H1 (cell line): Measurements from ENCODE around the gene MED23. TPM values are rescaled to one million over a fixed set of nuclear protein-coding genes. Genes with fewer than 3 reads are reported as not detected.

ENCODE experiments used
- BACH1 ChIP-seq: IDR thresholded peaks from 2 replicates; pipeline ENCODE4 v1.6.1; 2012; ENCODE audit warnings: low read length, improper control_type of control experiment
- POLR2A ChIP-seq, 2 experiments: IDR thresholded peaks; 1 replicate in 1 of 2; 2 replicates in 1 of 2; pipeline ENCODE4 v1.6.1; 2011; ENCODE audit warnings: low read depth in 2 of 2, low read length in 2 of 2, mild to moderate bottlenecking in 2 of 2; ENCODE audit errors: control extremely low read depth in 1 of 2
- TAF7 ChIP-seq: optimal IDR thresholded peaks from 2 replicates; pipeline ENCODE3; 2011; ENCODE audit warnings: low read depth, mild to moderate bottlenecking, inconsistent platforms, low read length, moderate library complexity, borderline replicate concordance
- polyA plus RNA-seq, 7 experiments: library from polyadenylated mRNA; depleted of rRNA in 3 of 7; stranded (reverse) in 5 of 7; unstranded in 2 of 7; fragments of >200 nt in 5 of 7; fragments of 200-250 nt in 2 of 7; gene quantifications; 1 replicate in 5 of 7; 2 replicates in 1 of 7; 4 replicates in 1 of 7; pipeline versions ENCODE4 v1.2.1 to v1.2.3, GENCODE V29; 2011 to 2013; ENCODE audit warnings: missing spikeins in 2 of 7, mixed read lengths in 2 of 7
- total RNA-seq: library from RNA; stranded (reverse); fragmentation: NEBNext Ultra II Directional; extraction: Animal tissue kit (Norgen Biotek cat#: 25700); gene quantifications from 2 replicates; pipeline ENCODE4 v1.2.1, GENCODE V29; 2021

MED23 gene
- total and polyA plus RNA-seq, 2 of the 8 experiments (the other 6 are each of a cell fraction or from before 2014, with no cell fraction given): 10.5 to 13.0 TPM

- TF ChIP-seq BACH1: no peak
- no peak for TF ChIP-seq TAF7
- no peak for TF ChIP-seq POLR2A (IDR thresholded peaks at IDR 0.05; ENCODE audit: control extremely low read depth in 1 of 2, low read depth in 2 of 2, low read length in 2 of 2)
Observed at GRCh38 chr6:131642565-131642964, 14.5 kb upstream of the MED23 start (continued).
